Keratinocyte (primary cell): ENCODE results near the gene ATG14.

Experiments
- CTCF ChIP-seq, 3 experiments: IDR thresholded peaks in 1 of 3; conservative IDR thresholded peaks in 1 of 3; optimal IDR thresholded peaks in 1 of 3; 2 replicates in 2 of 3; 3 replicates in 1 of 3; pipeline versions ENCODE3 to v1.5.1; 2011; ENCODE audit warnings: low read length in 3 of 3, mild to moderate bottlenecking in 3 of 3, moderate library complexity in 2 of 3, control low read depth in 1 of 3, inconsistent platforms in 1 of 3; ENCODE audit not compliant: insufficient read depth in 2 of 3; ENCODE audit errors: extremely low read depth in 1 of 3
- EZH2 ChIP-seq: IDR thresholded peaks from one replicate; pipeline ENCODE4 v1.6.1; 2012; ENCODE audit warnings: inconsistent platforms, mild to moderate bottlenecking, low read length, moderate library complexity

GRCh38 chr14:55347040-55347439 lies 64.6 kb downstream of the ATG14 start:
- TF ChIP-seq CTCF (optimal IDR thresholded peaks at IDR 0.05 in 1 of 3, IDR thresholded peaks at IDR 0.05 in 1 of 3, conservative IDR thresholded peaks at IDR 0.05 in 1 of 3; ENCODE audit: extremely low read depth in 1 of 3, insufficient read depth in 2 of 3, low read length in 3 of 3) = no peak
- no peak for TF ChIP-seq EZH2
